Aorta (tissue), 5 donors: Measurements from ENCODE around the gene SCG5. TPM values are rescaled to one million over a fixed set of nuclear protein-coding genes. Genes with fewer than 3 reads are reported as not detected.

Experiments
- ATAC-seq: fragments of 200-7000 bp; cut with Tn5 transposase; one replicate; pipeline ENCODE4 v1.9.1; 2022; ENCODE audit warnings: moderate library complexity; ENCODE audit not compliant: low FRiP score
- DNase-seq, 2 donors: peaks; one replicate each; pipeline ENCODE4 v3.0.0-alpha.2; 2020
- H3K27ac ChIP-seq, 2 donors: one replicate each; pipeline ENCODE4 v1.5.1; 2013; ENCODE audit warnings: low read length in 2 of 2, mild to moderate bottlenecking in 2 of 2, moderate library complexity in 2 of 2, control low read depth in 1 of 2, inconsistent platforms in 1 of 2, low read depth in 1 of 2
- H3K27me3 ChIP-seq, 2 donors: one replicate each; pipeline ENCODE4 v1.6.1; 2013; ENCODE audit warnings: control low read depth in 1 of 2, low read length in 1 of 2, mild to moderate bottlenecking in 1 of 2, moderate library complexity in 1 of 2; ENCODE audit not compliant: insufficient read depth in 2 of 2, control insufficient read depth in 1 of 2
- H3K36me3 ChIP-seq, 2 donors: one replicate each; pipeline ENCODE4 v1.6.1; 2013; ENCODE audit warnings: control low read depth in 1 of 2, low read length in 1 of 2, mild to moderate bottlenecking in 1 of 2; ENCODE audit not compliant: insufficient read depth in 2 of 2, control insufficient read depth in 1 of 2
- H3K4me1 ChIP-seq, 2 donors: one replicate each; pipeline ENCODE4 v1.6.1; 2013; ENCODE audit warnings: low read length in 2 of 2, control low read depth in 1 of 2, mild to moderate bottlenecking in 1 of 2, moderate library complexity in 1 of 2; ENCODE audit not compliant: insufficient read depth in 2 of 2, control insufficient read depth in 1 of 2
- H3K4me3 ChIP-seq, 2 donors: one replicate each; pipeline ENCODE4 v1.5.1; 2013; ENCODE audit warnings: low read length in 2 of 2, control low read depth in 1 of 2, mild to moderate bottlenecking in 1 of 2
- H3K9me3 ChIP-seq: one replicate; pipeline ENCODE4 v1.6.1; 2013; ENCODE audit warnings: mild to moderate bottlenecking, low read length; ENCODE audit not compliant: control insufficient read depth
- WGBS, 2 donors: extraction: QIAGEN DNeasy Blood & Tissue Kit; methylation state at CpG; one replicate each; pipeline ENCODE4 v1.1.7; 2013; 5-methylcytosine and 5-hydroxymethylcytosine counted together
- intact Hi-C, 2 donors: fragments of 100-400 bp; cut with DNase I; formaldehyde crosslinking; loops; one replicate each; pipeline versions ENCODE4 v1.14.2 to v1.15.0; 2022
- polyA plus RNA-seq, 2 donors: library from polyadenylated mRNA; stranded (reverse); fragments of 200-250 nt; gene quantifications; one replicate each; pipeline ENCODE4 v1.2.3, GENCODE V29; 2013
- total RNA-seq, 2 donors: library from RNA; stranded (reverse); fragmentation: NEBNext Ultra II Directional; extraction: Animal tissue kit (Norgen Biotek cat#: 25700); gene quantifications; one replicate each; pipeline ENCODE4 v1.2.1, GENCODE V29; 2021
- donor health status: healthy with polysubstance abuse.
- donor health status: Bipolar disorder and iron deficiency.
- donor health status: DM: no; HTN: no; CAD: no.
- donor health status: DM: no; HTN: no; CAD: no.
- donor health status: DM: yes; HTN: yes; CAD: no.

The SCG5 gene
- total and polyA plus RNA-seq, 4 donors, result 2.1 to 5.6 (median 3.2) TPM

- Histone ChIP-seq H3K4me1 (no peaks in the 10 kb centered on the region), H3K36me3 (no peaks in the 10 kb centered on the region), H3K27ac (no peak overlapping the region), H3K27me3 (no peaks in the 10 kb centered on the region), H3K9me3 (no peaks in the 10 kb centered on the region), H3K4me3 (no peak overlapping the region)
- DNase-seq (no peak), ATAC-seq (no peak)
- WGBS, 2 donors, result 95 to 97% methylated on average over 2 of the region's 2 CpGs
- intact Hi-C loops, result loop anchor here in 1 of 2 donors (10.0 kb wide), 1 partner anchor 266 kb away; no protein-coding TSS in a partner anchor
These were observed 27.4 kb downstream of the SCG5 start for GRCh38 chr15:32668942-32669341.

- Histone ChIP-seq H3K27me3 (no peaks in the 10 kb centered on the region), H3K4me1 (no peaks in the 10 kb centered on the region), H3K27ac (no peak overlapping the region), H3K9me3 (no peaks in the 10 kb centered on the region), H3K4me3 (no peak overlapping the region), H3K36me3 (no peaks in the 10 kb centered on the region)
- DNase-seq, result no peak
- WGBS, 2 donors, result 6 to 11% methylated on average over 5 of the region's 5 CpGs
- ATAC-seq, result peak; percentile 71
- intact Hi-C loops, result loop anchor here in 1 of 2 donors (10.0 kb wide), 1 partner anchor 265 kb away; no protein-coding TSS in a partner anchor
These were observed 28.5 kb downstream of the SCG5 start for GRCh38 chr15:32669896-32670611.

GRCh38 chr15:32670623-32671022 is 29.1 kb downstream of the SCG5 start:
- no peak for ATAC-seq
- no peak overlapping the region for H3K27ac ChIP-seq
- no peaks in the 10 kb centered on the region for H3K27me3 ChIP-seq
- H3K9me3 ChIP-seq, result no peaks in the 10 kb centered on the region
- intact Hi-C loops, result no loop called here
- DNase-seq, result no peak
- no peaks in the 10 kb centered on the region for H3K4me1 ChIP-seq
- 90 to 96% methylated on average over 3 of the region's 3 CpGs for WGBS, 2 donors
- H3K4me3 ChIP-seq, result no peak overlapping the region
- H3K36me3 ChIP-seq, result no peaks in the 10 kb centered on the region

GRCh38 chr15:32671339-32672325 is 30.1 kb downstream of the SCG5 start:
- intact Hi-C loops, result no loop called here
- Histone ChIP-seq H3K4me3 (no peak overlapping the region), H3K4me1 (no peaks in the 10 kb centered on the region), H3K27me3 (no peaks in the 10 kb centered on the region), H3K9me3 (no peaks in the 10 kb centered on the region), H3K27ac (no peak overlapping the region), H3K36me3 (no peaks in the 10 kb centered on the region)
- 51 to 65% methylated on average over 29 of the region's 29 CpGs for WGBS, 2 donors
- no peak for DNase-seq
- no peak for ATAC-seq

GRCh38 chr15:32674681-32675080 is 33.2 kb downstream of the SCG5 start:
- no peaks in the 10 kb centered on the region for H3K27me3 ChIP-seq
- no peaks in the 10 kb centered on the region for H3K36me3 ChIP-seq
- DNase-seq (no peak), ATAC-seq (no peak)
- intact Hi-C loops, result no loop called here
- H3K4me3 ChIP-seq, result no peak overlapping the region
- 97 to 100% methylated on average over 2 of the region's 2 CpGs for WGBS, 2 donors
- H3K9me3 ChIP-seq, result no peaks in the 10 kb centered on the region
- H3K4me1 ChIP-seq, result no peaks in the 10 kb centered on the region
- no peak overlapping the region for H3K27ac ChIP-seq

- peak; percentile 6 for ATAC-seq
- no peak overlapping the region for H3K27ac ChIP-seq
- no peaks in the 10 kb centered on the region for H3K27me3 ChIP-seq
- no peaks in the 10 kb centered on the region for H3K9me3 ChIP-seq
- H3K4me3 ChIP-seq, result no peak overlapping the region
- intact Hi-C loops, result no loop called here
- WGBS, 2 donors, result 74 to 77% methylated on average over 6 of the region's 6 CpGs
- H3K4me1 ChIP-seq, result no peaks in the 10 kb centered on the region
- no peak for DNase-seq
- no peaks in the 10 kb centered on the region for H3K36me3 ChIP-seq
These were observed 34.0 kb downstream of the SCG5 start for GRCh38 chr15:32675466-32675865.

- Histone ChIP-seq H3K4me3 (no peak overlapping the region), H3K4me1 (no peaks in the 10 kb centered on the region), H3K27ac (no peak overlapping the region), H3K9me3 (no peaks in the 10 kb centered on the region), H3K27me3 (no peaks in the 10 kb centered on the region), H3K36me3 (no peaks in the 10 kb centered on the region)
- intact Hi-C loops, result no loop called here
- ATAC-seq (no peak), DNase-seq (no peak)
- 87 to 89% methylated on average over 2 of the region's 2 CpGs for WGBS, 2 donors
These were observed 34.7 kb downstream of the SCG5 start for GRCh38 chr15:32676169-32676568.

- no peak overlapping the region for H3K4me3 ChIP-seq
- H3K36me3 ChIP-seq, result no peaks in the 10 kb centered on the region
- H3K9me3 ChIP-seq, result no peaks in the 10 kb centered on the region
- H3K27me3 ChIP-seq, result no peaks in the 10 kb centered on the region
- no peaks in the 10 kb centered on the region for H3K4me1 ChIP-seq
- WGBS, 2 donors, result 76 to 84% methylated on average over 5 of the region's 5 CpGs
- intact Hi-C loops, result no loop called here
- no peak overlapping the region for H3K27ac ChIP-seq
- ATAC-seq (peak; percentile 61), DNase-seq (no peak)
These were observed 35.8 kb downstream of the SCG5 start for GRCh38 chr15:32677238-32677750.
